Activated CD8-positive, alpha-beta memory T cell treated with anti-CD3 and anti-CD28 coated beads for 24 hours (primary cell): ENCODE measurements around the gene MTFR1L.

Experiments used
- DNase-seq: peaks from one replicate; pipeline ENCODE4 v3.0.0-alpha.2; 2020

The MTFR1L gene

DNA sequence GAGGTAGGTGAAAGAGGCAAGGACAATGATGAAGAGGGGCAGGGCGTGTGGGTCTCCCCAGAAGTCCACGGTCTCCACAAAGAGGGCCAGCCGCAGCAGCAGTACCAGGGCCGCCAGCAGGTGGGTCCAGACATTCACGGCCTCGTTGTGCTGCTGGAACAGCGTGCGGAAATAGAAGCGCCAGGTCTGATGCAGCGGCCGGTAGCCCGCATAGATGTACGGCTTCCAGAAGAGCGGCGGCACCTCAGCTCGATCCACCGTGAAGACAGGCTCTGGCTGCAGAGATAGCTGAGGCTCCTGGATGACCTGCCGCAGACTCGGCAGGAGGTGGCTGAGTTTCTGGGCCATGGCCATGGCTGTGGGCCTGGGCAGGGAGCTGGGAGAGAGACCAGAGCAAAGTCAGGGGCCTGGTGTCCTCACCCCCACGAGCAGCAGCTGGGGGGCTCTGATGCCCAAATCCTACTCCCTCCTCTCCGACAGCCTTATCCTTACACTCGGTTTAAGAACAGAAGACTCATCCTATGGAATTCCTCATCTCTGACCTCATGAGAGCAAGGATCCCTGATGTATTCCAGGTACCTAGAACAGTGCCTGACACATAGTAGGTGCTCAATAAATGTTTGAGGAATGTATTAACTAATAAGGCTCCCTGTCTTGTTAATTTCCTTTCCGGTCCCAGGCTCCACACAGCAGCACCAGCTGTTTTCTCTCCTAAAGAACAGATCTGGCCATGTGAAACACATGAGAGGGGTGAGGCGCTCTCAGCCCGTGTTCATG lies 43.9 kb downstream of the MTFR1L start:
- peak; percentile 46 for DNase-seq

DNA sequence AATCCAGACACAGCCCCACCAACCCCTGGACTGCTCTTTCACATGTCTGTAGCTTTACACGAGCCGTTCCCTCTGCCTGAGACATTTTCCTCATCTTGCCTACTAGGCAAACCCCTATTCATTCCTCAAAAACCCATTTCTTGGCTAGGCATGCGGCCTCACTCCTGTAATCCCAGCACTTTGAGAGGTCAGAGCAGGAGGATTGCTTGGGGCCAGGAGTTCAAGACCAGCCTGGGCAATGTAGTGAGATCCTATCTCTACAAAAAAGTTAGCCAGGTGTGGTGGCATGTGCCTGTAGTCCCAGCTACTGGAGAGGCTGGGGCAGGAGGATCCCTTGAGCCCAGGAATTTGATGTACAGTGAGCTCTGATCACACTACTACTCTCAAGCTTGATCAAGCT lies 44.7 kb downstream of the MTFR1L start:
- no peak for DNase-seq

DNA sequence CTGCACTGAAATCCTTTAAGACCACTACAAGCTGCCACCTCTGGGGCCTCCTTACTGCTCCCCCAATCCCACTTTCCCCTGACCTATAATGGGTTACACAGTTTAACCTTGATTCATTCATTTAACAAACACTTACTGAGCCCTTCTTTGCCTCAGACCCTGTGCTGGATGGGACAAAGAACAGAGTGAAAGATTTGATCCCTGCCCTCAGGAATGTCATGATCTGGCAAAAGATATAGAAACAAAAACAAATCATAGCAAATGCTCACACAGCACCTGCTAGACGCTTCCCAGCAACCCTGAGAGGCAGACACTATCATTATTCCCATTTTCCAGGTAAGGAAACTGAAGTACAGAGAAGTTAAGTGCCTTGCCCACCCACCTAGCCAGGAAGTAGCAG lies 46.5 kb downstream of the MTFR1L start:
- DNase-seq: no peak

DNA sequence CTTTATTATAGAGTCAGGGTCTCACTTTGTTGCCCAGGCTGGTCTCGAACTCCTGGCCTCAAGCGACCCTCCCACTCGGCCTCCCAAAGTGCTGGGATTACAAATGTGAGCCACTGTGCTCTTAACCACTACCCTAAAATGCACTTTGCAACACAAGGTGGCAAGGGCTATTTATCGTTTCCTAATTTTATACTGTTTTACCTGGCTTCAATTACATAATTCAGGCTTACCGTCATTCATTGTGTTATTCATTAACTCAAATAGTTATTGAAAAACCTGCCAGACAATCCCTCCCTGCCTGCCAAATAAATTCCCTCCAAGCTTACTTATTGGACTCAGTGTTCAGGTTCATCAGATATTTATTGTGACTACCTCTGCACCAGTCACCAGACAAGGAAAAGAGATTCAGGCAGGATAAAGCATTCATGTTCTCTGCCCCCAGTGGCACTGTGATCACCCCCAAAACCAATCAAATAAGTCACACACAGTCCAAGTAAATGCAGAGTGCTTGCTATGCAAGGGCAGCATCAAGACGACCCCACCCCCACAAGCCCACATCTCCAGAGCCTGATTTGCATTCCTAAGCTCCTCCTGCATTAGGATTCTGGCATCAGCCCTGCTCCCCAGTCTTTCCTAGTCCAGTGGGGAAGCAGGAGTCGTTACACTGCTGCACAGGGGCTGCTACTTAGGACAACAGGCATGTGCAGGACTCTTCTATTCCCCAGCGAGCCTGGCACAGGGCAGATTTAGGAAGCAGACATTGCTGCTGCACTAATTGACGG lies 47.6 kb downstream of the MTFR1L start:
- DNase-seq: no peak

DNA sequence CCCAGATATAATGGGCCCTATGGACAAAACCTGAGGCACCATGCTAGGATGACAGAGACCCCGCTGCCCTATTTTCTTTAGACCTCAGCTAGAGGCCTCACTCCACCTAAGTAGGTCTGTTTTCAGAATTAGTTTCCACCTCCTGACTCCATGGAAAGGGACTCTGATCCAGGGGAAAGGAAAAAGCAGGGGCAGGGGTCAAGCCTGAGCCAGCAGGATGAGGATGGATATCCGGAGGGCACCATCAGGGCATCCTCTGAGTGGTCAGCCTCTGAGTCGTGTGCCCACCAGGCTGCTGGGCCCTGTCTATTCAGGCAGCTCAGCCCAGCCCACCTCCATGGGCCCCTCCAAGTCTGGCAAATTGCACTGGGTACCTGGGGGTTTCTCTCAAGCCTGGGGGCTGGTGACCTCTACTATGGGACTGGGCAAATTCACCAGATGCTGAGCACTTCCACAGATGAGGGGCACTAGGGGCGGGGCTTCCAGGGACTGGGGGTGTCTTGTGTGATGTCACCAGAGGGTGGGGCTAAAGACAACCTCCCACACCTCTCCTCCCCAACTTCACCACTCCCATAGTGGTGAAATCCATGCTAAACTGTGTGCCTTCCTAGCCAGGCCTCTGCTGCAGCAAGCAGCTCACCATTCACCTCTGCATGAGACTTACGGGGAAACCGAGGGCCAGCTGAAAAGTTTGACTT lies 50.3 kb downstream of the MTFR1L start:
- no peak for DNase-seq

DNA sequence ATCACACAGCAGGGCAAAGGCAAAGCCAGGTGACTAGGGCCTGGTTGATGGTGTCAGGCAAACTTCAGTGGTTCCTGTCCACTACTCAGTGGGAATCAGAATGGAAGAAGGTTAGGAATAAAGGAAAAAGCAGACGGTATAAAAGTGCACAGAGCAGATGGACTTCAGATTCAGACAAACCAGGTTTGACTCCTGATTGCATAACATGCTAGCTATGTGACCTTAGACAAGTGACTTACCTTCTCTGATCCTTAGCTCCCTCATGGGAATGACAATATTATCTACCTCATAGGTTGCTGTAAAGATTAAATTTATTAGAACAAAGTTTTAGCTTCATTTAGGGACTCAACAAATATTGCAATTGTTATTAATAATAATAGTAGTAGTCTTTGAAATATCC lies 50.9 kb downstream of the MTFR1L start:
- DNase-seq: no peak

DNA sequence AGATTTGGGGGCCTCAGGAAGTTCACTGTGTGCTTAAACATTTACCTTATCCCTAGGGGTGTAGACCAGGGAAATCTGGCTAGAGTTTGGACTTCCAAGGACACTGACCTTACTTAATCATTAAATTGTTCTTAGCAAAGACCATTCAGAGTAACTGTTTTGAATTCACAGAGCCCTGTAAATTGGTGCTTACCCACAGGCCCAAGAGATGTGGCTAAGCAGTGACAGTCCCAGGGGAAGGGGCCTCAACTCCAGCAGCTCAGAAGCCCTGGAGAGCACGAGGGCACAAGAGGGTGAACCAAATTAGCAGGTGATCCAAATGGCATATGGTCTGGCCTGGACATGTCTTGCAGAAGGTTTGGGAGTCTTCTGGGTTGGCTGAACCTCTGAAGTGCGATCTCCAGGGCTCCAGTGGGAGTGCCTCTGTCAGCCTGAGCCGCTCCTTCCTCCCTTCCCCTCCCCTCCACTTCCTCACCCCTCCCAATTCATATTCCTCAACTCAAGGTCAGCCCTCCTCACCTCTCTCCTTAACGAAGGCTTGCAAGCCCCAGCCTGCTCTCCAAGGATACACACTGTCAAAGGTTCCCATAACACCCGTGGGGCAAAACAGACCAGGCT lies 51.4 kb downstream of the MTFR1L start:
- DNase-seq: no peak

DNA sequence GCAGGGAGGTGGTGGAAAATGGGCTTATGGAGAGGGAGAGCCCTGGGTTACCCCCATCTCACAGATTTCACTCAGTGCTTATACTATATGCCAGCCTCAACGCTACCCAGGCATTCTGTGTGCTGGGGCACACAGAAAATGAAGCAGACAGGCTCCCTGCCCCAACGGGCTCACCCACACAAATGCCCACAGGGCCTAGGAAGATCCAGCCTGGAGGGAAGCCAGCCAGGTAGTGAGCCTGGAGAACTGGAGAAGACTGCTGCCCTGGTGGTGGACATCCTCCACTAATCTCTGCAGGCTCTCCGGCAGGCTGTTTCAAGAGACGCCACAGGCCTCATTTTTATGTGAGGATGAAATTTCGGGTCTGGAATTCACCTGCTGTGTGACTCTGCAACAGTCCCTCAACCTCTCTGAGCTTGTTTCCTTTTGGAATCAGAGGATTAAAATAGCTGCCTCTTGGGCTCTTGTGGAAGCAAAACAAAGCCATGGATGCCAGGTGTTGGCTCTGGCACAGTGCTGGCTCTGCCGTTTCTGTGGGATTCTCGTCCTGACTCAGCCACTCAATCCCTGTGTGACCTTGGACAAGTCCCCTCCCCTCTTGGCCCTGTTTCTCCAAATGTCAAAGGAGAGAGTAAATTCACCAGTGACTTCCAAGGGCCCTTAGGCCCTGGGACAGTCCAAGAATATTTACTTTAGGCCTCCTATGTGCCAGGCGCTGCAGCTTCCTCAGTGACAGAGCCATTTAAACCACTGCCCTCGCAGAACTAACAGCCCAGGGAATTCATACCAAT lies 52.1 kb downstream of the MTFR1L start:
- DNase-seq: no peak

DNA sequence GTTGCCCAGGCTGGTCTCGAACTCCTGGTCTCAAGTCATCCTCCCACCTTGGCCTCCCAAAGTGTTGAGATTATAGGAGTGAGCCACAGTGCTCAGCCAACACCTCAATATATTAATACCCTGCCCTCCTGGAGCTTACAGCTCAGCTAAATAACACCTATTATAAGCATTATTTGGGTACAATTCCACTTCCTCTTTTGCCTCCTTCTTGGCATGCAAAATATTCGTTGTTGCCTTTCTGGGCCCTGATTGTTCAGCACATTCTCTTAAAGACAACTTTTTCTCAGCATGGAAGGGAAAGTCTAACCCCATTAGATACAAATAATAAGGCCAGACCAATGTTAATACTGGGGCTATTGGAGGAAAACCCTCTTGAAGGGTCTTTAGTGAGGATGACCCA lies 53.0 kb downstream of the MTFR1L start:
- DNase-seq: no peak

DNA sequence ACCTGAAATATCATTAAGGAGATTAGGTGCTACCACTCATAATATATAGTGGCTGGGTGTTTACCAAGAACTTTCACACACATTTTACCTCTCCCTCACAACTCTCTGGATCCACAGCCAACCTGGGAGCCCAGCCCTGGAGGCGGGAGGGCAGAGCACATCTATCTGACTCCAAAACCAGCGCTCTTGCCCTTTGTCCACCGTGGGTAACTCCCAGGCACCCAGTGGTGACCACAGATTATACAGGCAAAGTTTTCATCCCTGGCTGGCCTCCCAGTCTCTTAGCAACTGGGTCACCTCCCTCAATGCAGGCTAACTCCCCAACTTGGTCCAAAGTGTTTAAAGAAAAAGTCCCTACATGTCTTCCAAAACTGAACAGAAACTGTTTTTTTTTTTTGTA lies 53.4 kb downstream of the MTFR1L start:
- no peak for DNase-seq

DNA sequence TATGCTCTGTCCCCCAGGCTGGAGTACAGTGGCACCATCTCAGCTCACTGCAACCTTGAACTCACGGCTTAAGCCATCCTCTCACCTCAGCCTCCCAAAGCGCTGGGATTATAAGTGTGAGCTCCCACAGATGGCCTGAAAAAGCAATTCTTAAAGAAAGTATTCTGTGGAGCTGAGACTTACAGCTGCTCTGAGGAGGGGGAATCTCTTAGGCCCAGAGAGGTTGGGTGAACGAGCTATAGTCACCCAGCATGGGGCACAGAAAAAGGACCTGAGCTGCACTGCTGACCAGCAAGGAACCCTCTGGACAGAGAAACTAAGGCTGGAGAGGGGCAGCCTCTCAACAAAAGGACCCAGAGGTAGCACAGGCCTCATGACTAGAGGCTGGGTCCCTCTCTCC lies 54.5 kb downstream of the MTFR1L start:
- DNase-seq: no peak

DNA sequence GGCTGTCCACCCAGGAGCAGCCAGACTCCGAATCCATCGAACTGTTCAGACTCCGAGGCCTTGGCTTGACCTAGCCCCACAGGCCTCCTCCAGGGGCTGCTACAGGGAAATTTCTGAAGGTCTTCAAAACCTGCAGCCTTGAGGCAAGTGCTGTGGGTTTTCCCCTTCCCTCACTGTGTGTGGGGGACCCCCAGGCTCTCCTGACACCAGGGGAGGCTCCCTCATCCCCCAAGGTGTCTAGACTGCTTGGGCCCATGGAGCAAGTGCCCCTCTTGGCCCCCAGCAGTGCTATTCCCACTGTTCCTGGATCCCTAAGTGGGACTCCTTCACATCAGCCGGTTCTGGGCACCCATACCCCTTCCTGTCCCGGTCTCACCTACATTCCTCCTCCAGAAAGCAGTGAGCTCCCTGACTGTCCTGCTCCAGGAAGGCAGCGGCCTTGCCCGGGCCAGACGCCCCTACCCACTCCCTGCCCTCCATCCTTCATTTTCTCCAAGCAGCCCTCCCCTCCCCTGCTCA lies 54.9 kb downstream of the MTFR1L start:
- no peak for DNase-seq

DNA sequence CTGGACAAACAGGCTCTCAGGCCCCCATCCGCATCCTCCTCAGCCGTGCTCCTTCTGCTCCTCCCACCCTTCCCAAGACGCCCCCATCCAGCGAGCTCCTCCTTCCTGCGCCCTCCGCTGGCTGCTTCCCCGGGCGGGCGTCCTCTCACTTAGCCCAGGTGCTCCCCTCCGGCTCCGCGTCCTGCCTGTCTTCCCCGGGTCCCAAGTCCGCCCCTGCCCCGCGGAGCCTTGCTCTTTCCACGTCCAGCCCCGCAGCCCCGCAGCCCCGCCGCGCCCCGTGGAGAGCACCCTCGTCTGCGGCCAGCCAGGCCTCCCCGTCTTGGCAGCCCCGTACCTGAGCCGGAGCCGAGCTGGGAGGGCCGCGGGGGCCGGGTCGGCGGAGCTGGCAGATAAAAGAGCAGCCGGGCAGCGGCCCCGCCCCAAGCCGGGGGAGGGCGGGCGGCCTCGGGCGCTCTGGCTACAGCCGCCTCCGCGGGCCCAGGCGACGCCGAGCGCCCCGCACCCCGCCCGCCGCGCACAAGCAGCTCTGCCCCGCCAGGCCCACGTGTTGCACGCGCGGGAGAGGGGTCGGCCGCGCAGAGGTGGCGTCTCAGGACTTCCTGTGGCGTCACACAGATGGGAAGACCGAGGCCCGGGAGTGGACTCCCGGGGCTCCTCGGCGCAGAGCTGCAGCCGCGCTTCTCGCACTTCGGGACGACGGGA lies 55.6 kb downstream of the MTFR1L start, which contains the start of gene PAQR7:
Gene PAQR7, minus strand, starts transcription at position 555 of the 702 bp plus-strand sequence. CDS start 11,869 bp downstream, outside the sequence.
- peak; percentile 87 for DNase-seq

DNA sequence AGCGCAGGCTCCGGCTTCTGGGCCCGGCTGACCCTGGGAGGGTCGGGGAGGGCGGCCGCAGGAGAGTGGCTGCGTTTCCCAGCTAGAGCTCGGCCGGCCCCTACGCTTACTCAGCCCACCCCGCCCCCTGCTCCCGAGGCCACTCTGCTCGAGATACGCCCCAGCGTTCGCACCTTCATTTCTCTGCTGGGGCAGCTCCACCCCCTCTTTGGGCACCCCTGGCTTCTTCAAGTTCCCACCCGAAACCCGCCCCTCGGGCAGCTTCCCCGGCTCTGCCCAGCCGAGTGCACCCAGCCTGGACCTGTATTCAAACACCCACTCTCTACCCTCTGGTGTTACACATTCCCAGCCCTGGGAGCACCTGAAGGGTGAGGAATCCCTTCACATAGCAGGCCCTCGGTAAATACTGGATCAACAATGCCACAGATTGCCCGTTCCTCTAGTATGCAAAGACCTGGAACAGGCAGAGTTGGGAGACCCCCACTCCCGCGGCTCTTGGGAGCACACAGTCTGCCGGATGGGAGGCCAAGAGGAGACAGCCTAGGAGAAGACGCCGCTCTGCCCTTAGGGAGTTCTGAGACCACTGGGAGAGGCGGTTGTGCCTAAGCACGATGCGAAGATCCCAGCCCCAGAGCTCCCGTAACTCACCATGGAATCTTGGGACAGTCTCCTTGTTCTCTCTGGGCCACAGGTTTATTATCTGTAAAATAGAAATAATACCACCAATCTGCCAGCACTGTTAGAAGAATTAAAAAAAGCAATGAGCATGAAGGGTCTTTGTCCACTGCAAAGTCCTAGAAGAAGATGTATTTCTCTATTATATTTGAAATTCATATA lies 56.3 kb downstream of the MTFR1L start:
- no peak for DNase-seq

DNA sequence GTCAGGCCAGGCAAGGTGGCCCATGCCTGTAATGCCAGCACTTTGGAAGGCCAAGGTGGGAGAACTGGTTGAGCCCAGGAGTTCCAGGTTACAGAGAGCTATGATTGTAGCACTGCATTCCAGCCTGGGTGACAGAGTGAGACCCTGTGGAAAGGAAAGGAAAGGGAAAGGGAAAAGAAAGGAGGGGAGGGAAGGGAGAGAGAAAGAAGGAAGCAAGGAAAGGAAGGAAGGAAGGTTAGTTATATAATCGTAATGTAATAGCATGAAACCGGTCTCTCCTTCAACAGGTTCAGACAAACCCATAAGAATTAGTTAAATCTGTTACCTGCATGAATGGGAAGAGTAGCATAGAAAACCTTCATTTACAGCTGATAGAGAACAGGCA lies 56.9 kb downstream of the MTFR1L start:
- DNase-seq: no peak

DNA sequence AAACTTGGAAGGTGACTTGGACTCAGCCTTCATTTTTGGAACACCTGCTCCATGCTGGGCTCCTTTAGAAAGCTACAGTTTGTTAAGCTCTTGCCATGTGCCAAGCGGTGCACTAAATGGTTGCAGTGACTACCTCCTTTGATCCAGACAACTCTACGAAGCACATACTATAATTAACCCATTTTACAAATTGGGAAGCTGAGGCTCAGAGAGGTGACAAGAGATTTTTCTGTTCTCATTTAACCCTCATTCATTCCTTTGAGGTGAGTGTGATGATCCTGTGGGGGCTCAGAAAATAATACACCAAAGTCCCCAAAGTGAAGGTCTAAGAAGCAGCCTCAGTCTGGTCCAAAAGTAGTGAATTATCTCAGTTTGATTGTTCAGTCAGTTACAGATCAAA lies 57.4 kb downstream of the MTFR1L start:
- no peak for DNase-seq

DNA sequence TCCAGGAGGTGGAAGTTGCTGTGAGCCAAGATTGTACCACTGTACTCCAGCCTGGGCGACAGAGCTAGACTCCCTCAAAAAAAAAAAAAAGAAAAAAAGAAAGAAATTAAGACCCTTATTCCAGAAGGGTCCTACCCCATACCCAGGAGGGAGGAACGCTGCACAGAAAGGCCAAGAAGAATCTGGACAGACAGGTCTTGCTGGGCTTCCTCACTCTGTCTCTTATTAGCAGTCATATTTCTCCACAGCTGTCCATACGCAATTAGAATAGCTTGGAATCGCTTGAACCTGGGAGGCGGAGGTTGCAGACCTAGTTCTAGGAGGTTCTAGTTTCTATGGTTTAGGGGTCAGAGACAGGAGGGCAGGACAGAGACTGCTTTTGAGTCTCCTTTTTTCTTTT lies 58.9 kb downstream of the MTFR1L start:
- no peak for DNase-seq

DNA sequence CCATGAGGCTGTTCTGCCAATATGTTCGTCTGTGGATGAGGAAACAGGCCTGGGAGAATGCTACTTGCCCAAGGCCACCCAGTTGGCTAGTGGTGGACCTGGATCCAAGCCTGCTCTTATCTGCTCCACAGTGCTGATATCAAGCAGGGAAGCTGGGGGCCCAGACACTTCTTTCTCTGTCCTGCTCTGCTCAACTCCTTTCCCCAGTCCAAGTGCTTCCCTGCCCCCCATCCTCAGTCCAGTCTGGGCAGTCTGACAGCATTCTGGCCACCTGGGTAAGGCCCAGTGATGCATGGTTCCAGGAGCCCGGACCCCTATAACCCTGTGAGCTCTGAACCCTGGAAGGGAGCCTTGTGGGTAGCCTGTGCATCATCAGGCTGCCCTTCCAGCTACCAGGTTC lies 59.9 kb downstream of the MTFR1L start:
- no peak for DNase-seq

DNA sequence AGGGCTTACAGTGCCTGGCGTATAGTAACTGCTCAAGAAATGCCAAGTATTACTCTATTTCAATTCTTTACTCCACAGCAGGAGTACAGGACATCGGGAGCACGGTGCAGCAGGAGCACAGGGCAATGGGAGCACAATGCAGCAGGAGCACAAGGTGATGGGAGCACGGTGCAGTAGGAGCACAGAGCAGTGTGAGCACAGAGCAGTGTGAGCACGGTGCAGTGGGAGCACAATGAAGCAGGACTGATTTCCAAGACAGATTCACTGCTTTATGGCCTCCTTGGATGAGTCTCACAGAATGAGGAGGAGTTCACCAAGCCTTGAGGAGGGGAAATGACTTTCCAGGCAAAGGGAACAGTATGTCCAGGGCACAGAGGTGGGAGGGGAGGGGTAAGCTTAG lies 60.8 kb downstream of the MTFR1L start:
- DNase-seq: no peak

DNA sequence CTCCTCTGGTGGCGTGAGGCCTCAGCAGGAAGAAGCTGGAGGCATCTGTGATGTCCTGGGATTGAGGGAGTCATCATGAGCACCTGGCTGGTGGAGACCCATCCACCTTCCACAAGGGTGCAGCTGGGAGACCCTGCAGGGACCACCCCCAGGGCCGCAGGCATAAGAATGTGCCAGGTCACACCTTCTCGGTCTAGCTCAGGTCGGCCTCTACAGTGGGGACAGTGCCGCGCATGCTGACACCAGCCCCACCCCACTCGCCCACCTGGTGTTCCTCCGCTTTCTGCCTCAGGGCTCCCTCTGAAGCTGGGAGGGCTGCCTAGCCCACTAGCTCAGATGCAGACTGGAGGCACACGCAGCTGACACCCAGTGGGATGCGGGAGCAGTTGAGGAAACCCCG lies 61.5 kb downstream of the MTFR1L start:
- no peak for DNase-seq
